Breast epithelium (tissue), 4 donors: ENCODE results near the gene SEMA4G. TPM values are rescaled to one million over a fixed set of nuclear protein-coding genes. Genes with fewer than 3 reads are reported as not detected.

Source experiments
- DNase-seq, 2 donors: peaks; one replicate each; pipeline ENCODE4 v3.0.0-alpha.2; 2019; ENCODE audit warnings: low spot score in 2 of 2
- H3K27ac ChIP-seq, 2 donors: fragments of 200-600 bp; sonication (generic) in 1 of 2; one replicate each; pipeline ENCODE4 v1.5.1; 2016 to 2019; ENCODE audit warnings: mild to moderate bottlenecking in 1 of 2
- H3K27me3 ChIP-seq, 2 donors: fragments of 200-600 bp; sonication (generic) in 1 of 2; one replicate each; pipeline versions ENCODE4 v1.5.1 to v1.6.0; 2017 to 2019; ENCODE audit warnings: control low read depth in 1 of 2, mild to moderate bottlenecking in 1 of 2
- H3K36me3 ChIP-seq: fragments of 200-600 bp; one replicate; pipeline ENCODE4 v1.5.1; 2019
- H3K4me1 ChIP-seq, 2 donors: fragments of 200-600 bp; sonication (generic); one replicate each; pipeline ENCODE4 v1.5.1; 2016 to 2019; ENCODE audit warnings: control low read depth in 1 of 2
- H3K4me3 ChIP-seq, 3 donors: fragments of 200-600 bp; sonication (generic); 1 replicate in 2 of 3; 2 replicates in 1 of 3; pipeline ENCODE4 v1.5.1; 2016 to 2019; ENCODE audit warnings: mild to moderate bottlenecking in 3 of 3, moderate library complexity in 2 of 3
- H3K9me3 ChIP-seq, 2 donors: fragments of 200-600 bp; sonication (generic) in 1 of 2; one replicate each; pipeline ENCODE4 v1.5.1; 2016 to 2019; ENCODE audit warnings: control low read depth in 1 of 2
- CTCF ChIP-seq, 3 donors: fragments of 450-650 bp; IDR thresholded peaks; one replicate each; pipeline ENCODE4 v1.5.1; 2016 to 2017; ENCODE audit warnings: antibody characterized with exemption in 3 of 3, mild to moderate bottlenecking in 3 of 3, moderate library complexity in 3 of 3
- POLR2A ChIP-seq: fragments of 450-650 bp; IDR thresholded peaks from one replicate; pipeline ENCODE4 v1.6.1; 2016; ENCODE audit warnings: antibody characterized with exemption, mild to moderate bottlenecking, moderate library complexity
- POLR2AphosphoS5 ChIP-seq, 3 donors: sonication (generic); formaldehyde crosslinking; IDR thresholded peaks; one replicate each; pipeline ENCODE4 v1.6.1; 2017; ENCODE audit warnings: antibody characterized with exemption in 3 of 3
- intact Hi-C: fragments of 100-400 bp; cut with DNase I; formaldehyde crosslinking; loops from one replicate; pipeline ENCODE4 v1.15.1; 2023; ENCODE audit warnings: low total_unique reads
- total RNA-seq, 3 donors: library from RNA; depleted of rRNA; stranded (reverse); fragments of >200 nt; gene quantifications; one replicate each; pipeline ENCODE4 v1.1.0, GENCODE V29; 2016

Gene SEMA4G
- total RNA-seq, 3 donors from 2014 or later = 0.48 to 2.9 (median 2.2) TPM

DNA sequence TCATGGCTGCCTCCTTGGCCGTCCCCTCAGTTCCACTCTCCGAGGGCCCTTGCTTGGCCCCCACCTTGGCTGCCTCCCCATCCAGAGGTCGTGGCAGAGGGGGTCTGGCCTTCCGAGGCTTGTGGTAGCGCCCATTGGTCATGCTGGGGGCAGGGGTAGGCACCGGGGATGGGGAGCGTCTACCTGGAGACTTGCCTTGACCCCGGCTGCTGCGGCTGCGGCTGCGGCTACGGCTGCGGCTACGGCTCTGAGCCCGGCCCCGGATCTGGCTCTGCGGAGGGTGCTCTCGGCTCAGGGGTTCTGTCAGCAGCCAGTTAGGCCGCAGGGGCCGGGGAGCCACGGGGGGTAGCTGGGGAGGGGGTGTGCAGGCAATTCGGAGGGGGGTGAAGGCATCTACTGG lies 41.0 kb downstream of the SEMA4G start:
- H3K9me3 ChIP-seq = no peaks in the 10 kb centered on the region
- H3K27ac ChIP-seq = no peak overlapping the region
- intact Hi-C loops = no loop called here
- no peak overlapping the region for H3K4me3 ChIP-seq
- H3K27me3 ChIP-seq = no peaks in the 10 kb centered on the region
- TF ChIP-seq POLR2AphosphoS5 (IDR thresholded peaks at IDR 0.05) (no peak), POLR2A (no peak), CTCF (IDR thresholded peaks at IDR 0.05) (no peak)
- DNase-seq = no peak
- H3K4me1 ChIP-seq = peaks cover 0 to 9% of the 10 kb centered on the region in 2 donors
- peaks cover 4% of the 10 kb centered on the region for H3K36me3 ChIP-seq

DNA sequence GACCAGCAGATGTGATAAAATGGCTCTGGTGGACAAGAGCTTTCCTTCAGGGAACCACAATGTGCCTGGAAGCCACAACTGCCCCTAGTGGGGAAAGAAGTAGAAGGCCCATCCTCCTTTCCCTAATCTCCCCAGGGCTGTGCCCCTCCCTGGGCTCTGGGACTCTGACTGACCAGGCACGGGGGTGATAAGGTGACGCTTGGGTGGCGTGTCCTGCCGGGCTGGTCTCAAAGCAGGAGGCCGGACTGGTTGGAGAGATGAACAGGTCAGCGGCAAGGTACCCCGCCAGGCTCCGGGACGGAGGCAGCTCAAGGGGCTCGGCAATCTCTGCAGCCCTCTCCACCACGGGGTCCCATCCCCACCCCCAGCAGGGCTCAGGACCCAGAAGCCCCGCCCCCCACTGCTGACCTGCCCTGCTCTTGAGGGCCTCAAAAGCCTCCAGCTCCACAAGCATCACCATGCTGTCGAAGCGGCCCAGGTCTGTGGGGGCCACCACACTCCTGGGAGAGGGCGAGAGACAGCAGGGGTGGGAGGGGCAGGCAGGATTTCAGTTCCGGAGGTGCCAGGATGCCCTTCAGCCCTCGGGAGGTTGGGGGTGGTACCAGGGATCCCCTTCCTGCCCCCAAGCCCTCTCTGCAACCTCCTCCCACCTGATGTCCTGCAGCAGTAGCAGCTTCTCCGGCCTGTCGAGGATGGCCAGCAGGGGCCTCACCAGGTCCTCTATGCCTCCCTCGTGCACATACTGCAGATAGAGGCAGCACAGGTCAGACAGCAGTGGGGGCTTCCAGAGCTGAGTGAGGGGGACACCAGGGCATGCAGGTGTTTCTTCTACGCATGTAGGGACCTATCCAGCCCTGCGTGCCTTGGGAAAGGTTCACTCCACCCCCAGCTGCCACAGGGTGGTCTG lies 42.5 kb downstream of the SEMA4G start:
- H3K4me1 ChIP-seq = peaks cover 0 to 9% of the 10 kb centered on the region in 2 donors
- peak overlapping the region; percentile 29 to 62 for H3K27ac ChIP-seq
- intact Hi-C loops = no loop called here

DNA sequence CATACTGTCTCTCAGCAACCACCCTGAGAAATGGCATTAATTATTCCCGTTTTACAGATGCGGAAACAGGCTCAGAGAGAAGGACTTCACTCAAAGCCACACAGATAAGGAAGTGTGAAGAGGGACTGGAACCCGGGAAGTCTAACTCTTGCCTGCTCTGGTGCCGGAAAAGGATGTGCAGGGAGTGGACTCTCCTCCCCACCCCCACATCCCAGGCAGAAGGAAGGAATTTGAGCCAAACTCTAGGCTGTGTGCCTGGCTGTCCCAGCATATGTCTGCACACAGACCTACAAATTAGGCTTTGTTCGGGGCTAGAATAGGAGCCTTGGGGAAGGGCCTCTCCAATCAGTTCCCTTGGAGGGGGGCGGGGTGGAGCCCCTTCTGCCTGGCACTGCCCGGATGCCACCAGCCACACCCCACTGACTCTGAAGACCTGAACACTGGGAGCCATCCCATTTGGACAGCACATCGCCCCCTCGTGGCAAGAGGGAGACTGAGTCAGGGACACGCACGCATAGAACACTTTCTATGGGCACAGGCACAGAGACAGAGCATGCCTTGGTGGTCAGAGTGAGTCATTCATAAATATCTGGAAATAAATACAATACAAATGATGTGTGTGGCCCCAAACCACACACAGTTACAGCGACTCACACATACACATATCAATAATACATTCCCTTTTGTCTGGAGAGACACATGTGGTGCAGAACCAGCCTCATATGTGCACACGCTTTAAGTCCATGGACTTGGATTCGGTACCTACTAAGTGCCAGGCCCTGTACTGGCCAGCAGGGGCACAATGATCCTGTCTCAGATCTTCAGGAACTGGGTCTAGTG lies 43.4 kb downstream of the SEMA4G start:
- Histone ChIP-seq H3K4me3 (no peak overlapping the region), H3K27me3 (no peaks in the 10 kb centered on the region), H3K4me1 (peaks cover 0 to 9% of the 10 kb centered on the region in 2 donors), H3K36me3 (no peaks in the 10 kb centered on the region), H3K9me3 (no peaks in the 10 kb centered on the region), H3K27ac (peak overlapping the region; percentile 29 to 62)
- intact Hi-C loops = no loop called here
- DNase-seq = peak; percentile 82
- peak in 1 of 3 donors; percentile 74 for TF ChIP-seq POLR2AphosphoS5 (IDR thresholded peaks at IDR 0.05)
- peak; percentile 81 to 96 (median 94) for TF ChIP-seq CTCF (IDR thresholded peaks at IDR 0.05)
- TF ChIP-seq POLR2A = no peak

More for the DNA sequence above, 42.5 kb downstream of the SEMA4G start:
- Histone ChIP-seq H3K27me3 (no peaks in the 10 kb centered on the region), H3K36me3 (peaks cover 3% of the 10 kb centered on the region), H3K4me3 (no peak overlapping the region), H3K9me3 (no peaks in the 10 kb centered on the region)
- DNase-seq = no peak
- TF ChIP-seq CTCF (IDR thresholded peaks at IDR 0.05) (no peak), POLR2A (no peak), POLR2AphosphoS5 (IDR thresholded peaks at IDR 0.05) (no peak)

- Histone ChIP-seq H3K4me3 (no peak overlapping the region), H3K4me1 (peaks cover 0 to 9% of the 10 kb centered on the region in 2 donors), H3K36me3 (no peaks in the 10 kb centered on the region), H3K27me3 (no peaks in the 10 kb centered on the region), H3K27ac (peak overlapping the region; percentile 29 to 62), H3K9me3 (no peaks in the 10 kb centered on the region)
- intact Hi-C loops = no loop called here
- DNase-seq = no peak
- TF ChIP-seq POLR2A (no peak), POLR2AphosphoS5 (IDR thresholded peaks at IDR 0.05) (no peak), CTCF (IDR thresholded peaks at IDR 0.05) (no peak)
These were observed 44.1 kb downstream of the SEMA4G start for GRCh38 chr10:101013365-101013825.
